GM12872 (cell line): ENCODE results near the gene LRRC8D.

Experiments used
- TF ChIP-seq, protein P1 (sequence below): IDR thresholded peaks from 3 replicates; pipeline ENCODE4 v1.5.1; 2011; ENCODE audit warnings: low read depth, mild to moderate bottlenecking, low read length, moderate library complexity; ENCODE audit not compliant: insufficient read depth

The LRRC8D gene

DNA sequence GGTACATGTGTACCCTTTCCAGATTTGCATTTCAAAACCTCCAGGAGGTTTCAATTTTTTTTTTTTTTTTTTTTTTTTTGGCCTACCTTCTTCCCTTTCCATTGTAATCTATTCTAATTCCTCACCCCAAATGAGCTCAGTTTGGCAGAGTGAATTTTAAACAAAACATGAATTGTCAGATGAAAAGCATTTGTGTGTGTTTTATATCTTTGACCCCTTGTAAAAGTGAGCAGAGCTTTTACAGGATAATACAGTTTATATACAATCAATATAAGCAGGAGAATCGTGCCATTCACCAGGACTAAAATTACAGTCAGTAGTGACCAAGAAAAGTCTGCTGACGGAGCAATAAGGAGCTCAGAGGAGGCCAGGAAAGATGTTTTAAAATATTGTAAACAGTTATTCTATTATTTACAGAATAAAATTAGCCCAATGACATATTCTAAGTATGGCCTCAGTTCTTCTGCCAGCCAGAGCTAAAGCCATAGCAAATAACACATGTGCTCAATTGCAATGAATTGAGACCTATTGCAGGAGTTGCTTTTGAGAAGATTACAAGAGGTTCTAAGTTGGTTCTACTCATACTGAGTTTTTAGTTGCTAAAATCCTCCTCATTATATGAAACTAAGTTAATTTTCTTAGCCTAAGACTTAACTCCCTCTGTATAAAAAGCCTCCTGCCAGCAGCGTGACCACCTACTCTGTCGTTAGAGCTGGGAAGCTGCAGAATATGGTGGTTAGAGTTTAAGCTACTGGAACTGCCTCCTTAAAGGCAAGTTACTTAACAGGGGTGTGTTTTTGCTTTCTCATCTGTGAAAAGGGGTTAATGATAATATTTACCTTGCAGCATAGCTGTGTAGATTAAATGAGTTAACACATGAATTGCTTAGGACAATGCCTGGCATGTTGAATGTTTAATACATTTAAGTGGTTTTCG lies 123.3 kb downstream of the LRRC8D start:
- TF ChIP-seq, protein P1, sequence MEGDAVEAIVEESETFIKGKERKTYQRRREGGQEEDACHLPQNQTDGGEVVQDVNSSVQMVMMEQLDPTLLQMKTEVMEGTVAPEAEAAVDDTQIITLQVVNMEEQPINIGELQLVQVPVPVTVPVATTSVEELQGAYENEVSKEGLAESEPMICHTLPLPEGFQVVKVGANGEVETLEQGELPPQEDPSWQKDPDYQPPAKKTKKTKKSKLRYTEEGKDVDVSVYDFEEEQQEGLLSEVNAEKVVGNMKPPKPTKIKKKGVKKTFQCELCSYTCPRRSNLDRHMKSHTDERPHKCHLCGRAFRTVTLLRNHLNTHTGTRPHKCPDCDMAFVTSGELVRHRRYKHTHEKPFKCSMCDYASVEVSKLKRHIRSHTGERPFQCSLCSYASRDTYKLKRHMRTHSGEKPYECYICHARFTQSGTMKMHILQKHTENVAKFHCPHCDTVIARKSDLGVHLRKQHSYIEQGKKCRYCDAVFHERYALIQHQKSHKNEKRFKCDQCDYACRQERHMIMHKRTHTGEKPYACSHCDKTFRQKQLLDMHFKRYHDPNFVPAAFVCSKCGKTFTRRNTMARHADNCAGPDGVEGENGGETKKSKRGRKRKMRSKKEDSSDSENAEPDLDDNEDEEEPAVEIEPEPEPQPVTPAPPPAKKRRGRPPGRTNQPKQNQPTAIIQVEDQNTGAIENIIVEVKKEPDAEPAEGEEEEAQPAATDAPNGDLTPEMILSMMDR = no peak

DNA sequence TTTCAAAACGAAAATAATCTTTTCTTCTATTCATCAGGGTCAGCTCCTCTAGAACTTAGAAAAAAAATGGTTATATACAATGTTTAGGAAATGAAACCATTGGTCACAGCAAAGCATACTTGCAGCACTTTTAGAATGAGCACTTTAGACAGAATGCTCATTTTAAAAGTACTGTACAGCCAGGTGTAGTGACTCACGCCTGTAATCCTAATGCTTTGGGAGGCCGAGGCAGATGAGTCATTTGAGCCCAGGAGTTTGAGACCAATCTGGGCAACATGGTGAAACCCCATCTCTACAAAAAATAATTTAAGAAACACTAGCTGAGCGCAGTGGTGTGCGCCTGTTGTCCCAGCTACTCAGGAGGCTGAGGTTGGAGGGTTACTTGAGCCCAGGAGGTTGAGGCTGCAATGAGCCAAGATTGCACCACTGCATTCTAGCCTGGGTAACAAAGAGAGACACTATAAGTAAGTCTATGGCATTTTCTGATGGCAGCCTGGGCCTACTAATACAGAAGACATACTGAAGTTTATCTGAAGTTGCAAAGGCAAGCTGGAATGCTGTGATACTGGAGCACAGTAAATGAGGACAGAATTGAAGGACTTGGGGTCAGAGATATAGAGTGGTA lies 125.1 kb downstream of the LRRC8D start:
- TF ChIP-seq, protein P1 = no peak

DNA sequence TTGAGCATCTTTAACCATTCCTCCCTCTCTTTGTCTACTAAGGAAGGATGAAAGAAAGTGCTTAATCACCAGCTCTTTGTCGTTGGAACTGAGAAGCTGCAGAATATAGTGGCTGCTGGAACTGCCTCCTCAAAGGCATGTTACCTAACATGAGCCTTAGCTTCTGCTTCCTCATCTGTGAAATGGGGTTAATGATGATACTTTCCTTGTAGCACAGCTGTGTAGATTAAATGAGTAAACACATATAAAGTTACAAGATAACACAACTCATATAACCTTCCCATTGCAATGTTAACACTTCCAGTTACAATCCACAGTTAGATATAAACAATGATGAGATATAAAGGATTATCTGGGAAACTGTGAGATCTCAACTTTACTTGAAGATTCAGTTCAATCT lies 125.7 kb downstream of the LRRC8D start:
- TF ChIP-seq, protein P1 = no peak

DNA sequence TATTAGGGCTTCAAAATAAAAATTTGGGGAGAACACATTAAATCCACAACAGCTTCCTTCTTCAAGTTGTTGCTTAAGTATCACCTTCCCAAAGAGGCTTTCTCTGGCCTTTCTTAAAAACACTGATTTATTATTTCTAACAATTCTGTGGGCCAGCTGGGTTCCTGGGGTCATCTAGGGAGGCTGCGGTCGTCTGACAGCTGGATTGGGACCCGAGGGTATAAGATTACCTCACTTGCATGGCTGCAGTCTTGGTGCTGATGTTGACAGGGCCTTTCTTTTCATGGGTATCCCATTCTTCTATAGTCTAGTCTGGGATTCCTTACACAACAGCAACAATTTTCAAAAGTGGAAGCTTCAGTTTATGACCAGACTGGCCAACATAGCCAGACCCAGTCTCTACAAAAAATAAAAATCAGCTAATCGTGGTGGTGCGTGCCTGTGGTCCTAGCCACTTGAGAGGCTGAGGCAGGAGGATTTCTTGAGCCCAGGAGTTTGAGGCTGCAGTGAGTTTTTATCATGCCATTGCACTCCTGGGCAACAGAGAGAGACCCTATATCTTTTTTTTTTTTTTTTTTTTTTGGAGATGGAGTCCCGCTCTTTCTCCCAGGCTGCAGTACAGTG lies 128.0 kb downstream of the LRRC8D start:
- TF ChIP-seq, protein P1 = no peak

- TF ChIP-seq, protein P1 = no peak
Measured at GRCh38 chr1:89949991-89950624, 129.3 kb downstream of the LRRC8D start.

GRCh38 chr1:89950703-89951102 lies 129.9 kb downstream of the LRRC8D start:
- TF ChIP-seq, protein P1 = no peak
